ENCODE results near the gene PRKCSH. TPM values are rescaled to one million over a fixed set of nuclear protein-coding genes. Genes with fewer than 3 reads are reported as not detected.

The PRKCSH gene
- total and polyA plus RNA-seq, 2 experiments from 2014 or later = 85.3 to 130 TPM

- TF ChIP-seq ZNF462 (CRISPR knock-in tag; IDR thresholded peaks at IDR 0.05) (no peak), ZNF114 (CRISPR knock-in tag; IDR thresholded peaks at IDR 0.05) (no peak), REST (IDR thresholded peaks at IDR 0.05; ENCODE audit: unreplicated experiment) (no peak), NANOG (IDR thresholded peaks at IDR 0.05; ENCODE audit: borderline replicate concordance) (no peak), EZH2phosphoT487 (IDR thresholded peaks at IDR 0.05; ENCODE audit: unreplicated experiment) (no peak), CREB1 (CRISPR knock-in tag; IDR thresholded peaks at IDR 0.05; ENCODE audit: low read depth) (no peak), CTCF (conservative IDR thresholded peaks at IDR 0.05; ENCODE audit: low read depth in 2 of 2) (no peak), EZH2 (IDR thresholded peaks at IDR 0.05; ENCODE audit: low read depth, unreplicated experiment) (no peak), POLR2AphosphoS5 (IDR thresholded peaks at IDR 0.05; ENCODE audit: low read depth) (no peak)
Observed at GRCh38 chr19:11410682-11411081, 24.8 kb upstream of the PRKCSH start (continued).

Data from GM23338 (cell line).